B cell (primary cell): ENCODE measurements around the gene UBA1.

Source experiments
- CTCF ChIP-seq: fragments of 200-600 bp; IDR thresholded peaks from one replicate; pipeline ENCODE4 v1.8.0; 2022; ENCODE audit warnings: antibody characterized with exemption, mild to moderate bottlenecking
- EZH2 ChIP-seq: IDR thresholded peaks from 2 replicates; pipeline ENCODE4 v1.6.1; 2012; ENCODE audit warnings: borderline replicate concordance, low read depth, mild to moderate bottlenecking, moderate library complexity, low read length; ENCODE audit not compliant: insufficient read depth, poor library complexity, severe bottlenecking

- TF ChIP-seq CTCF (no peak), EZH2 (no peak)
Measured at GRCh38 chrX:47191806-47192401, 1.7 kb upstream of the UBA1 start.
